Measurements from ENCODE around the gene BNC2.

The BNC2 gene

GRCh38 chr9:16668734-16669295 is 201.7 kb downstream of the BNC2 start:
- no peak for DNase-seq

- no peak for DNase-seq
Measured at GRCh38 chr9:16664211-16664610, 206.3 kb downstream of the BNC2 start.

- no peak for DNase-seq
Measured at GRCh38 chr9:16661816-16662215, 208.7 kb downstream of the BNC2 start.

GRCh38 chr9:16659096-16659495 is 211.4 kb downstream of the BNC2 start:
- DNase-seq, result peak; percentile 1

- DNase-seq, result no peak
Measured at GRCh38 chr9:16656432-16657169, 213.9 kb downstream of the BNC2 start.

- DNase-seq, result no peak
Measured at GRCh38 chr9:16654596-16655126, 215.8 kb downstream of the BNC2 start.

GRCh38 chr9:16653491-16654399 is 216.7 kb downstream of the BNC2 start:
- DNase-seq, result no peak

- DNase-seq, result no peak
Measured at GRCh38 chr9:16652582-16652981, 217.9 kb downstream of the BNC2 start.

- DNase-seq, result no peak
Measured at GRCh38 chr9:16651446-16651964, 219.0 kb downstream of the BNC2 start.

- DNase-seq, result no peak
Measured at GRCh38 chr9:16645970-16646369, 224.5 kb downstream of the BNC2 start.

GRCh38 chr9:16642421-16643109 is 227.9 kb downstream of the BNC2 start:
- DNase-seq, result no peak

GRCh38 chr9:16640649-16641048 is 229.8 kb downstream of the BNC2 start:
- DNase-seq, result no peak

- DNase-seq, result no peak
Measured at GRCh38 chr9:16639644-16640043, 230.8 kb downstream of the BNC2 start.

GRCh38 chr9:16637911-16638310 is 232.6 kb downstream of the BNC2 start:
- no peak for DNase-seq

- no peak for DNase-seq
Measured at GRCh38 chr9:16637218-16637617, 233.3 kb downstream of the BNC2 start.

- DNase-seq, result no peak
Measured at GRCh38 chr9:16633794-16634193, 236.7 kb downstream of the BNC2 start.

- no peak for DNase-seq
Measured at GRCh38 chr9:16628413-16628812, 242.1 kb downstream of the BNC2 start.

- no peak for DNase-seq
Measured at GRCh38 chr9:16627967-16628366, 242.5 kb downstream of the BNC2 start.

- no peak for DNase-seq
Measured at GRCh38 chr9:16627521-16627920, 242.9 kb downstream of the BNC2 start.

GRCh38 chr9:16626577-16627130 is 243.8 kb downstream of the BNC2 start:
- peak; percentile 70 for DNase-seq

- no peak for DNase-seq
Measured at GRCh38 chr9:16625811-16626210, 244.7 kb downstream of the BNC2 start.

GRCh38 chr9:16625161-16625631 is 245.3 kb downstream of the BNC2 start:
- DNase-seq, result no peak
